Duodenal mucosa (tissue), 2 donors: ENCODE results near the gene DMD.
"Not testable (repeated sequence)": the region's sequence is repeated elsewhere in the genome, so short reads cannot be mapped to it uniquely, and the experiment has no call there.

ENCODE experiments used
- H3K27ac ChIP-seq: one replicate; pipeline ENCODE4 v1.7.0; 2013; ENCODE audit warnings: low read depth, low read length
- H3K27me3 ChIP-seq, 2 donors: one replicate each; pipeline ENCODE4 v1.7.0; 2013; ENCODE audit warnings: low read length in 2 of 2, control low read depth in 1 of 2; ENCODE audit not compliant: insufficient read depth in 2 of 2, control insufficient read depth in 1 of 2
- H3K36me3 ChIP-seq, 2 donors: one replicate each; pipeline ENCODE4 v1.7.0; 2013; ENCODE audit warnings: low read length in 2 of 2, control low read depth in 1 of 2; ENCODE audit not compliant: insufficient read depth in 2 of 2, control insufficient read depth in 1 of 2
- H3K4me1 ChIP-seq, 2 donors: one replicate each; pipeline ENCODE4 v1.7.0; 2013; ENCODE audit warnings: low read length in 2 of 2, control low read depth in 1 of 2; ENCODE audit not compliant: insufficient read depth in 2 of 2, control insufficient read depth in 1 of 2
- H3K4me3 ChIP-seq, 2 donors: one replicate each; pipeline ENCODE4 v1.7.0; 2013; ENCODE audit warnings: low read length in 2 of 2, low read depth in 1 of 2
- H3K9ac ChIP-seq, 2 donors: one replicate each; pipeline ENCODE4 v1.7.0; 2013; ENCODE audit warnings: low read length in 2 of 2, low read depth in 1 of 2
- H3K9me3 ChIP-seq, 2 donors: one replicate each; pipeline ENCODE4 v1.7.0; 2013; ENCODE audit warnings: low read length in 2 of 2, control low read depth in 1 of 2; ENCODE audit not compliant: control insufficient read depth in 1 of 2

Gene DMD

DNA sequence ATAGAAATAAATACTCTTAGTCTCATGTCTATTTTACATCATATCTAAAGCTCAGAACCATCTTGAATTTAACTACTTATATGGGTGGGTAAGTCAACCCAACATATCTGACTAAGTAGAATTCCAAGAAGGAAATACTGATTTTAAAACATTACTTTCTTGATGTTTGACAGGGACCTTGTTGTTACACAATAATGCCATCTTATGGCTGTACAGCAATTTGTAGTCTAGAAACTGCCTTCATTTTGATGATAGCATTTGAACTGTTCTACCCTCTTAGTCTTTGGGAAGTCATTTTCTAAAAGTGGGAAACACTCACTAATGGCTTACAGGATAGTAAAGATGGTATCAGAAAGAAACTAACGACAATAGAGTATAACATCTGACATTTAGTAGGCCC is 929.5 kb downstream of the DMD start:
- no peaks in the 10 kb centered on the region for H3K27me3 ChIP-seq
- H3K9me3 ChIP-seq = no peaks in the 10 kb centered on the region
- H3K36me3 ChIP-seq = no peaks in the 10 kb centered on the region
- H3K4me3 ChIP-seq = no peak overlapping the region
- no peak overlapping the region for H3K27ac ChIP-seq
- H3K4me1 ChIP-seq = no peaks in the 10 kb centered on the region
- no peak overlapping the region for H3K9ac ChIP-seq

DNA sequence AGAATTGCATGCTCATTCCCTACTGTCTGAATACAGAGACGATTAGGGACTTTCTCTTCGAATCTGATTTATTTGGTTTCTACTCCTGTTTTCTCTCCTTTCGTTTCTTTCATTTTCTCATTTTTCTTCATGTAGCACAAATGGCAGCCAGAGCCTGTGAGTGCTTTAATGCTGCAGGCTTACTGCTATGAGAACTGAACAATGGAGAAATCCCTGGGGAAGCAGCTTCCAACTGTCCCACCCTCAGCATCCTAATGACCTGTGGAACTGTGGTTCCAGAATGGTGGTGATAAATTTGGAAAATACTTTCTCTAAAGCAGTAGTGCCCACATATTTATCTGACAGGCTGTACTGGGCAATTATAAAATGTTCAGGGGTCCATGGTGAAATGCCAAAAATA is 930.4 kb downstream of the DMD start:
- H3K27me3 ChIP-seq = no peaks in the 10 kb centered on the region
- H3K27ac ChIP-seq = no peak overlapping the region
- H3K4me1 ChIP-seq = no peaks in the 10 kb centered on the region
- no peak overlapping the region for H3K4me3 ChIP-seq
- no peak overlapping the region for H3K9ac ChIP-seq
- H3K36me3 ChIP-seq = no peaks in the 10 kb centered on the region
- no peaks in the 10 kb centered on the region for H3K9me3 ChIP-seq

DNA sequence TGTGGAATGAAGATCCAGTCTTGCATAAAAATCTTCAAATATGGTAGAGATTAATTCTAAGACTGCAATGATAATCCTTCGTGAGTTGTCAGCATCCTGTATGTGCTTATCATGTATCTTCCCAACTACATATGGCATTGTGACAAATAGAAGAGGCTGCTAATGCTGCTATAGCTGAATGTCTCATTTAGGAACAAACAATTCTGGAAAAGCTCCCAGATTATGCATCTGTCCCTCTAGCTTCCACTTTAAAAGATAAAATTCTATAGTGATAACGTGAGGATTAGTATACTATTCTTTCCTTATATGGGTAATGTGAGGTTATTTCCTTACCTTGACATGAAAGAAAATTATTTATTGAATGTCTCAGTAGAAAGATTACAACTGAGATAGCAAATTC is 930.9 kb downstream of the DMD start:
- Histone ChIP-seq H3K9me3 (no peaks in the 10 kb centered on the region), H3K36me3 (no peaks in the 10 kb centered on the region), H3K4me3 (no peak overlapping the region), H3K4me1 (no peaks in the 10 kb centered on the region), H3K27ac (no peak overlapping the region), H3K27me3 (no peaks in the 10 kb centered on the region), H3K9ac (no peak overlapping the region)

DNA sequence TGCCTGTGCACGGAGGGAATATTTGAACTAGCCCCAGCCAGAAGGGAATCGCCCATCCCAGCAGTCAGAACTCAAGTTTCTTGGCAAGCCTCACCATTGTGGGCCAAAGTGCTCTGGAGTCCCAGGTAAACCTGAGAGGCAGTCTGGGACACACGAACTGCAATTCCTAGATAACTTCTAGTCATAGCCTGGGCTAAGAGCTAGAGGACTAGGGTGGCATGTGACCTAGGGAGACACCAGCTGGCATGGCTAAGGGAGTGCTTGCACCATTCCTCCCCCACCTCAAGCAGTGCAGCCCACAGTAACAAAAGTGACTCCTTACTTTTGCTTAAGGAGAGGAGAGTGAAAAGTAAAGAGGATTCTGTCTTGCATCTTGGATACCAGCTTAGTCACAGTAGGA is 935.2 kb downstream of the DMD start:
- no peaks in the 10 kb centered on the region for H3K4me1 ChIP-seq
- H3K4me3 ChIP-seq = no peak overlapping the region
- H3K27me3 ChIP-seq = no peaks in the 10 kb centered on the region
- H3K9me3 ChIP-seq = no peaks in the 10 kb centered on the region
- no peaks in the 10 kb centered on the region for H3K36me3 ChIP-seq
- H3K27ac ChIP-seq = no peak overlapping the region
- H3K9ac ChIP-seq = no peak overlapping the region

DNA sequence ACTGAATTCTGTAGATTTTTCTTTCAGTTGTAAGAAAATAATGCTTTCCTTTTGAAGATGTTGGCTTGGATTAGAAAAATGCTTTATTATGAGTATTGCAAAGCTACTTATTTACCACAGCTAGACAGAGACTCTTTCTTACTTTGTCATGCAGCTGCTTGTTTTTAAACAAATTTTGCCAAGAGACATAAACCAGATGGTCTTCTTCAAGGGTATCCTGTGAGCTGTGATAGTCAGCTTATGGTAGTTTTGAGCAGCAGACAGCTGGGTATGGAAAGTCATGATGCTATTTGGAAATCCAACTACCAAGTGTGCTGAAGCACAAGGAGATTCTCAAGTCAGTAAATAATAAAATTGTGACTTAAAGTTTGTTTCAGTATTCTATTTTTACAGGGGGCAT is 941.5 kb downstream of the DMD start:
- Histone ChIP-seq H3K4me3 (no peak overlapping the region), H3K27me3 (no peaks in the 10 kb centered on the region), H3K9me3 (no peaks in the 10 kb centered on the region), H3K4me1 (peaks cover 4 to 13% of the 10 kb centered on the region in 2 donors), H3K36me3 (no peaks in the 10 kb centered on the region), H3K27ac (no peak overlapping the region), H3K9ac (no peak overlapping the region)

DNA sequence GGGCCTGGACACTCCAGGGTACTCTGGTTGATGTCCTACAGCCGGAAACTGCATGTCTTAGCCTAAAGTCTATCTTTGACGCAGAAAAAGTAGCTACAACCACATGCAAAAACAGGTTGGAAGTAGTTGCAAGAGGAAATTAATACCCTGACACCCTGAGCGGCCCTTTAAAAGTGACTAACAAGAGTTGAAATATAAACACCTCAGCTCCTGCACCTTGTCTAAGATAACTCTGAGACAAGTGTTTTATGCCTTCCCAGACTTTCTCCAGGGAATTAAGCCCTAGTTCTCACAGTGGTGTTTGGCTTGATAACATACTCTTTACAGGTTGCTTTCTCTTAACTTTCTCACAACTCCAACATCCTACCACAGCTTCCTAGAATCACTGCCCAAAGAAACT is 943.1 kb downstream of the DMD start:
- Histone ChIP-seq H3K27me3 (no peaks in the 10 kb centered on the region), H3K4me1 (peaks cover 4 to 13% of the 10 kb centered on the region in 2 donors), H3K36me3 (no peaks in the 10 kb centered on the region), H3K9ac (no peak overlapping the region), H3K4me3 (no peak overlapping the region), H3K27ac (no peak overlapping the region), H3K9me3 (no peaks in the 10 kb centered on the region)

DNA sequence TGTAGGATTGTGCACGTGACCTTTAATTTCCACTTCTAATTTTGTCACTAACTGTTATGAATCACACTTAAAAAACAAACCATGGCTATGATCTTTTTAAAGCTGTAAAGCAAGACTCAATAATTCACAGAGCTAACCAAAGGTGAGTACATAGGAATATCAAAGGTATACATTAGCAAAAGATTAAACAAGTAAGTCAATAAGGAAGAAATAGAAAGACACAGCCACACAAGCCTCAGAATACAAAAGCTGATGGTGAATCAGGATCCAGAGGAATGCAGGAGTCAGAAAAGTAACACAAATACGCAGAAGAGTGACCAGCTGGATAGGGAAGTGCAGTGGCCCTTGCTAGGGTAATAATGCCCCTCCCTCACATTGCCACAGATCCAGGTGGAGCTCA is 943.6 kb downstream of the DMD start:
- Histone ChIP-seq H3K27me3 (no peaks in the 10 kb centered on the region), H3K4me3 (no peak overlapping the region), H3K4me1 (peaks cover 4 to 13% of the 10 kb centered on the region in 2 donors), H3K9me3 (no peaks in the 10 kb centered on the region), H3K27ac (no peak overlapping the region), H3K36me3 (no peaks in the 10 kb centered on the region), H3K9ac (no peak overlapping the region)

DNA sequence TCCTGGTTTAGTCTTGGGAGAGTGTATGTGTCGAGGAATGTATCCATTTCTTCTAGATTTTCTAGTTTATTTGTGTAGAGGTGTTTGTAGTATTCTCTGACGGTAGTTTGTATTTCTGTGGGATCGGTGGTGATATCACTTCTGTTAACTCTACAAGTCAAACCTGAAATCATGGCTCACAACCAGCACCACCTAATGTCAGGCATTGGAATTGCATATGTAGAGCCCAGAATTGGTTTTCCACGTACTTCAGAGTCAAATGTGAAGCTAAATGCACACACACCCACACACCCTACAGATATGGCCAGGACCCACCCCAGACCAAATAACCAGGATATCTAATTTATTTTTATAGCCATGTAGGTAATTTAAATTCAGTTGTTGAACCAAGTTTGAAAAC is 964.7 kb downstream of the DMD start:
- not testable (repeated sequence) for H3K27ac ChIP-seq, H3K27me3 ChIP-seq, H3K9ac ChIP-seq, H3K4me1 ChIP-seq, H3K36me3 ChIP-seq, H3K4me3 ChIP-seq, H3K9me3 ChIP-seq

DNA sequence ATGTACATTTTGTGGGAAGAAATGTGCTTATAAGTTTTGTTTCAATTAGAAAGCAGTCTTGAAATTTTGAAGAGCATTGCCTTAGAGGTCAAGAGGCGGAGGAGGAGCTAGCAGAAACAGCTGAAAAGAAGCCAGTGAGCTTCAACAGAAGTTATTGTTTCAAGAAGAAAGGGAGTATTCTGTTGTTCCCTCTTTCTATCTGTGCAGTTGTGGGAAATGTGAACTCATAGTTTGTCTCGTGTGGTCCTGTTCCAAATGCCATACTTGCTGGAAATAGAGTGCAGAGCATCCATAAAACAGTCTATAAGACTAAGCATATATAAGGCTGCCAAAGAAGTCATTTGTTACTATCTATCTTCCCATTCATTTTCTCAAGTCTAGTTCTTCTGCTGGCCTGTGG is 1015.7 kb downstream of the DMD start:
- Histone ChIP-seq H3K4me1 (no peaks in the 10 kb centered on the region), H3K36me3 (no peaks in the 10 kb centered on the region), H3K27me3 (no peaks in the 10 kb centered on the region), H3K9ac (no peak overlapping the region), H3K4me3 (no peak overlapping the region), H3K27ac (no peak overlapping the region), H3K9me3 (no peaks in the 10 kb centered on the region)

DNA sequence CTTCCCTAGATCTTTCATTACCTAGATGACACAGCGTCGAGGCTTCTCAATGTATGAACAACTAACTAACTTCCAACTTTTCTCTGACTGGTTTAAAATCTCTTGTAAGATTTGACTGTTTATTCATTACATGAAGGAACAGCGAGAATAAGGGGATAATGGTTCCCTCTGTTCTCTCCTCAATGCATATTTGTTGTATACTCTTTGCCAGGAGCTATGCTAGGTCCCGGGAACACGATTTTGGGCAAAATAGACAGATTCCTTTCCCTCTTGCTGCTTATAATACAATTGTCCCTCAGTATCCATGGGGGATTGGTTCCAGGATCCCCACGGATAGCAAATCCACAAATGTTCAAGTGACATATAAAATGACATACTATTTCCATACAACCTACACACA is 1020.0 kb downstream of the DMD start:
- Histone ChIP-seq H3K9me3 (no peaks in the 10 kb centered on the region), H3K27me3 (no peaks in the 10 kb centered on the region), H3K4me1 (no peaks in the 10 kb centered on the region), H3K9ac (no peak overlapping the region), H3K4me3 (no peak overlapping the region), H3K27ac (no peak overlapping the region), H3K36me3 (no peaks in the 10 kb centered on the region)

DNA sequence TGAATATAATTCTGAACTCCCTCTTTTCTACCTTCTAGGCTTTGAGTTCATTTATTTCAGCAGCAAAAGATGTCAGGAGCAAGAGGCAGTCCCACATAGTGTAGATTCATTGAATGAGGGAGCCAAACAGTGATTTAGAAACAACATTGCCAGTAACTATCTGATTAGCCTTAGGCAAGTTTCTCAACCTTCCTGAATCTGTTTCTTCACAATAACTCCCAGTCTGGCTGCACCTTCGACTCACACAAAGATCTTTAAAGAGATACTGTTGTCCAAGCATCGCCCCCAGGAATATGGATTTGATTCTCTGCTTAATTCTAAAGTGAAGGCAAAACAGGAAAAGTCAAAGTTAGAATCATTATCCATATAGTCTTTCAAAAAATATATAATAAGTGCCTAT is 1026.2 kb downstream of the DMD start:
- no peaks in the 10 kb centered on the region for H3K27me3 ChIP-seq
- no peaks in the 10 kb centered on the region for H3K9me3 ChIP-seq

More for the DNA sequence above, 1026.2 kb downstream of the DMD start:
- Histone ChIP-seq H3K4me3 (no peak overlapping the region), H3K27ac (no peak overlapping the region), H3K9ac (no peak overlapping the region), H3K4me1 (no peaks in the 10 kb centered on the region), H3K36me3 (no peaks in the 10 kb centered on the region)
